Progenitor cell of endocrine pancreas (in vitro differentiated cells): ENCODE measurements around the gene PPM1E. TPM values are rescaled to one million over a fixed set of nuclear protein-coding genes. Genes with fewer than 3 reads are reported as not detected.

ENCODE experiments used
- DNase-seq: peaks from one replicate; pipeline ENCODE4 v3.0.0; 2021; ENCODE audit warnings: low spot score; ENCODE audit not compliant: unreplicated experiment
- H3K27ac Mint-ChIP-seq: 2 replicates; pipeline ENCODE4 v1.8.0; 2021; ENCODE audit warnings: mild to moderate bottlenecking, moderate library complexity, mixed read lengths
- H3K27me3 Mint-ChIP-seq: 2 replicates; pipeline ENCODE4 v1.8.0; 2021; ENCODE audit warnings: mixed read lengths
- H3K36me3 Mint-ChIP-seq: 2 replicates; pipeline ENCODE4 v1.8.0; 2022; ENCODE audit warnings: mixed read lengths; ENCODE audit not compliant: insufficient read depth
- H3K4me1 Mint-ChIP-seq: 2 replicates; pipeline ENCODE4 v1.8.0; 2021; ENCODE audit warnings: low read depth, mixed read lengths
- H3K4me3 Mint-ChIP-seq: 2 replicates; pipeline ENCODE4 v1.8.0; 2021; ENCODE audit warnings: low read depth, mild to moderate bottlenecking, moderate library complexity, mixed read lengths
- H3K9me3 Mint-ChIP-seq: 2 replicates; pipeline ENCODE4 v1.8.0; 2021; ENCODE audit warnings: low read depth, mixed read lengths
- total RNA-seq: library from RNA; stranded (reverse); gene quantifications from 2 replicates; pipeline ENCODE4 v1.2.1, GENCODE V29; 2021
- TF ChIP-seq, protein P1 (sequence below): fragments of 200-600 bp; sonication (generic); IDR thresholded peaks from one replicate; pipeline ENCODE4 v1.5.0; 2021; ENCODE audit warnings: antibody characterized with exemption, mild to moderate bottlenecking; ENCODE audit not compliant: unreplicated experiment

Gene PPM1E
- total RNA-seq, 1 donor from 2014 or later: 1.6 TPM

DNA sequence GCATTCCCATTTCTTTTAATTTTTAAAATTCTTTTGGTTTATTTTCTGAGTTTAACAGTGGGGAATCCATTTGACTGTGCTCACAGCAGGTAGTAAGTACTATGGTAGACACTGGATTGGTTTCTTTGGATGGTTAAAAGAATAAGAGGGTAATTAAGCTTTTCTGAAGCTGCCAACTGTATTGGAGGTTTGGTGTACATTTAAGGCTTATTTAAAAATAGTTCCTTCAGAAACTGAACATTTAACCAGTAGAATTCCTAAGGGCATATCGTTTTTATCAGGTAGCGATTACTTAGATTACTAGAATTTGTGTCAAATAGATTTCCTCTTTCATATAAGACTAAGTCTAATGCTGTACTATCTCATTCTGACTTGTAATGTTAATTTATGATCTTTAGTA is 162.4 kb downstream of the PPM1E start:
- TF ChIP-seq, protein P1, sequence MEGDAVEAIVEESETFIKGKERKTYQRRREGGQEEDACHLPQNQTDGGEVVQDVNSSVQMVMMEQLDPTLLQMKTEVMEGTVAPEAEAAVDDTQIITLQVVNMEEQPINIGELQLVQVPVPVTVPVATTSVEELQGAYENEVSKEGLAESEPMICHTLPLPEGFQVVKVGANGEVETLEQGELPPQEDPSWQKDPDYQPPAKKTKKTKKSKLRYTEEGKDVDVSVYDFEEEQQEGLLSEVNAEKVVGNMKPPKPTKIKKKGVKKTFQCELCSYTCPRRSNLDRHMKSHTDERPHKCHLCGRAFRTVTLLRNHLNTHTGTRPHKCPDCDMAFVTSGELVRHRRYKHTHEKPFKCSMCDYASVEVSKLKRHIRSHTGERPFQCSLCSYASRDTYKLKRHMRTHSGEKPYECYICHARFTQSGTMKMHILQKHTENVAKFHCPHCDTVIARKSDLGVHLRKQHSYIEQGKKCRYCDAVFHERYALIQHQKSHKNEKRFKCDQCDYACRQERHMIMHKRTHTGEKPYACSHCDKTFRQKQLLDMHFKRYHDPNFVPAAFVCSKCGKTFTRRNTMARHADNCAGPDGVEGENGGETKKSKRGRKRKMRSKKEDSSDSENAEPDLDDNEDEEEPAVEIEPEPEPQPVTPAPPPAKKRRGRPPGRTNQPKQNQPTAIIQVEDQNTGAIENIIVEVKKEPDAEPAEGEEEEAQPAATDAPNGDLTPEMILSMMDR: no peak
- DNase-seq: no peak
- H3K9me3 Mint-ChIP-seq: peaks cover under 1% of the 10 kb centered on the region
- peaks cover 3% of the 10 kb centered on the region for H3K4me1 Mint-ChIP-seq
- no peak overlapping the region for H3K4me3 Mint-ChIP-seq
- H3K27me3 Mint-ChIP-seq: no peaks in the 10 kb centered on the region
- H3K27ac Mint-ChIP-seq: no peak overlapping the region
- no peaks in the 10 kb centered on the region for H3K36me3 Mint-ChIP-seq

DNA sequence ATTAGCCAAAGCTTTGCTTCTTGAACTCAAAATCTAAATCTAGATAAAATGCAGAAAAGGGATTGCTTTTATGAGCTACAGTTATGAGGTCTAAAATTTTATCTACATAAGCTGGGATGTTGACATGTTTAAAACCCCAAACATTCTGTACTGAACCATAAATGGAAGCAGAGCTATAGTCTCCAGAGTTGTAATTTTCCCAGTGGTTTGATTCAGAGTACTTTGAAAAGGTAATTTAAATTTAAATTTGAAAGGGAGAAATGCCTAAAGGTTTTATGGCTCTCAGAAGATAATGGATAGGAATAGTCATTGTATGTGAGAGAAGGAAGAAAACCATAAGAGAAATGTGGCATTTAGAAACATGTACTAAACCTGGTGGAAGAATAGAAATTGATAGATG is 163.2 kb downstream of the PPM1E start:
- Mint-ChIP-seq H3K4me1 (peaks cover 3% of the 10 kb centered on the region), H3K27ac (no peak overlapping the region), H3K27me3 (no peaks in the 10 kb centered on the region), H3K36me3 (no peaks in the 10 kb centered on the region), H3K9me3 (no peaks in the 10 kb centered on the region), H3K4me3 (no peak overlapping the region)
- TF ChIP-seq, protein P1: no peak
- no peak for DNase-seq

DNA sequence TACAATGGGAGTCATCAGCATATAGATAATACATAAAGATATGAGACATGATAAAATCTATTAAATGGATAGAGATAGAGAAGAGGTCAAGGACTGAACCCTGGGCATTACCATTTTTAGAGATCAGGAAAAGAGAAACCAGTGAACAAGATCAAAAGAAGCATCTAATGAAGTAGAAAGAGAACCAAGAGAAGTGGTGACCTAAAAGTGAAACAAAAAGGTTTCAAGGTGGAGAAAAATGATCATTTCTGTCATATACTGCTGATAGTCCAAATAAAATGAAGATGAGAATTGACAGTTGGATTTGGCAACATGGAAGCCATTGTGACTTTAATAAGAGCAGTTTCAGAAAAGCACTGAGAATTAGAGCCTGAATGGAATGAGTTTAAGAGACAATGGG is 165.1 kb downstream of the PPM1E start:
- TF ChIP-seq, protein P1: no peak
- H3K4me1 Mint-ChIP-seq: peaks cover 3% of the 10 kb centered on the region
- H3K4me3 Mint-ChIP-seq: no peak overlapping the region
- H3K27ac Mint-ChIP-seq: no peak overlapping the region
- no peaks in the 10 kb centered on the region for H3K27me3 Mint-ChIP-seq
- no peak for DNase-seq
- H3K36me3 Mint-ChIP-seq: no peaks in the 10 kb centered on the region
- no peaks in the 10 kb centered on the region for H3K9me3 Mint-ChIP-seq

DNA sequence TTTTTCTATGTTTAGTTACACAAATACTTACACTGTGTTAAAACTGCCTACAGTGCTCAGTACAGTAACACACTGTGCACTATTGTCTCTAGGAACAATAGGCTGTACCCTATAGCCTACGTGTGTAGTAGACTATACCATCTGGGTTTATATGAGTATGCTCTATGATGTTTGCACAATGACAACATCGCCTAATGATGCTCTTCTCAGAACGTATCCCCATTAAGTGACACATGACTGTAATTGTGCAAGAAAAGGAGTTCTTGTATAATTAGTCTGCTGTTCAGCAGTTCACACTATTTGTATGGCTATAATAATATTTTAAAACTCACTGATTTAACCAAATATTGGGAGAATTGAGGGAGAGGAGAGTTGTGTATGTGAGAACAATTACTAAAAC is 177.3 kb downstream of the PPM1E start:
- Mint-ChIP-seq H3K36me3 (no peaks in the 10 kb centered on the region), H3K27ac (no peak overlapping the region), H3K4me1 (no peaks in the 10 kb centered on the region), H3K9me3 (no peaks in the 10 kb centered on the region), H3K4me3 (no peak overlapping the region), H3K27me3 (no peaks in the 10 kb centered on the region)
- no peak for DNase-seq
- TF ChIP-seq, protein P1: no peak

DNA sequence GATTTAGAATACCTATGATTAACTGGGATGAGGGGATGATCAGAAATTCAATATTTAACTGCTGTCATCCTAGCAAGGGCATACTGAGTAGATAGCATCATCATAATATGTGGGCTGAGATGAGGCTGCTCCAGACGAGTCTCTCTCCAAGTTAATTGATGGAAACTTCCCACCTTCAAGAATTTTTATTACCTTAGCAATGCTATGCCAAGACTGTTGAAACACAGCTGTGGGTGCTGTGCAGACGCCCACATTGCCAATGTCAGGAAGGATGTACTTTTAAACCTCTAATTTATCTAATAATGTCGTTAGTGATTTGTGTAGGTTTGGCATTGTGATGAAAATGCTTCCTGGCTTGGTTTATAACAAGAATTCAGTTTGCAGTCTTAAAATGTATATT is 180.6 kb downstream of the PPM1E start:
- TF ChIP-seq, protein P1: no peak
- no peaks in the 10 kb centered on the region for H3K36me3 Mint-ChIP-seq
- H3K4me3 Mint-ChIP-seq: no peak overlapping the region
- no peak overlapping the region for H3K27ac Mint-ChIP-seq
- no peaks in the 10 kb centered on the region for H3K9me3 Mint-ChIP-seq
- DNase-seq: no peak
- no peaks in the 10 kb centered on the region for H3K4me1 Mint-ChIP-seq
- no peaks in the 10 kb centered on the region for H3K27me3 Mint-ChIP-seq
